Activated CD4-positive, alpha-beta T cell treated with anti-CD3 and anti-CD28 coated beads for 48 hours (primary cell): ENCODE measurements around the gene PRELID3B.
A peak's percentile ranks its signal among the peaks of the same experiment; 100 is the strongest.

Experiments used
- DNase-seq: peaks from one replicate; pipeline ENCODE4 v3.0.0-alpha.2; 2020

Gene PRELID3B

DNA sequence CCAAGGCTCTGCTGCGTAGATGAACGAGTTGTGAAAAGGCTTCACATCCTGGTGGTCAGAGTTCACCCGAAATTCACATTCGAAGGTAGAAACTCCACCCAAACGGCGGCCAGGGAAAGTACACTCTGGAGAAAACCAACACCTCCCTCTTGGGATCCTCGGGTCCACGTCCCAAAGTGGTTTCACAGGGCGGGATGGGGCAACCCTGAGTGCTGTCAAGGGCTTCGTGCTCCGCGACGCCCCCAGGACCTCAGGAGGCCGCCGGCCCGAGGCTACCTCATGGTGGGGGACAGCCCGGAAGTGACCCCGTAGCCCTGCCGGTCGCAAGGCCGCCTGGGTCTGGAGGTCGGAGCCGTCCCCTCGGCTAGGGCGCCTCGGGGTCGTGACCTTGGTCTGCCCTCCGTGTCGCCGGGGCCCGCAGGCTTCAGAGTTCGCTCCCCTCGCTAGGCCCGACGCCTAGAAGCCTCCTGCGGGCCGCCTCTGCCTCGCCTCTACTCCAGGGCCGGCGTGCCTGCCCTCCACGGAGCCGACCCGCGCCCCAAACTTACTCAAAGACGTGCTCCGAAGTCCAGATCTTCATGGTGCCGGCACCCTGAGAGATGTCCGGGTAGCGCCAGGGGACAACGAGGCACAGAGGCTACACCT is at the start of gene PRELID3B:
TSS of gene PRELID3B (minus strand) at position 636 of the 645 bp plus-strand sequence. CDS start at position 580, 56 bp downstream.
- no peak for DNase-seq

DNA sequence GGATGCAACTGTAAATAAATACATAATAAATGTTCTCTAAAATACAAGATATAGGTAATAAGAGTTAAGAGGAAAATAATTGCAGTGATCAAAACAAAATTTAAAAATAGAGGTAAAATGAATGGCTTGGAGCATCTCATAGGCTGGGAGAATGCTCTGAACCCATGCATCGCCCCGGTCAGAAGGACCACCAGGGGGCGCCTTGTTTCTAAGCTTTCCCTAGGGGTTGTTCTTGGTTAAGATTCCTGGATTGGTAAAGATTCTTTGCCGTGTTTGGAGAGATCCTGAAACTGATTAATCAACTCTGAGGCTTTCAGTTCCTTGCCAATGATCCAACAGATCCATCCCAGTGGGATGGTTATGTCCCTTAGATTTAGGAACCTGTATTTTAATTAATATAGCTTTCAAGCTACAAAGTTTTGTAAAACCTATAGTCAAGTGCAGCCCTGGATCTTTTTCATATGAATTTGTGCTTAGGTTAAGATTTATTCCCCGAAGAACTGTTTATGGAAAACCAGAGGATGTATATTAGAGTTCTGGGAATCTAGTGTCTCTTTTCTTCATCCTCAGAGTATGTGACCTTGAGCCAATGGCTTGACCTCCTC is 45.3 kb upstream of the PRELID3B start:
- peak; percentile 89 for DNase-seq

- no peak for DNase-seq
Observed at GRCh38 chr20:59086923-59087322, 44.3 kb upstream of the PRELID3B start.

DNA sequence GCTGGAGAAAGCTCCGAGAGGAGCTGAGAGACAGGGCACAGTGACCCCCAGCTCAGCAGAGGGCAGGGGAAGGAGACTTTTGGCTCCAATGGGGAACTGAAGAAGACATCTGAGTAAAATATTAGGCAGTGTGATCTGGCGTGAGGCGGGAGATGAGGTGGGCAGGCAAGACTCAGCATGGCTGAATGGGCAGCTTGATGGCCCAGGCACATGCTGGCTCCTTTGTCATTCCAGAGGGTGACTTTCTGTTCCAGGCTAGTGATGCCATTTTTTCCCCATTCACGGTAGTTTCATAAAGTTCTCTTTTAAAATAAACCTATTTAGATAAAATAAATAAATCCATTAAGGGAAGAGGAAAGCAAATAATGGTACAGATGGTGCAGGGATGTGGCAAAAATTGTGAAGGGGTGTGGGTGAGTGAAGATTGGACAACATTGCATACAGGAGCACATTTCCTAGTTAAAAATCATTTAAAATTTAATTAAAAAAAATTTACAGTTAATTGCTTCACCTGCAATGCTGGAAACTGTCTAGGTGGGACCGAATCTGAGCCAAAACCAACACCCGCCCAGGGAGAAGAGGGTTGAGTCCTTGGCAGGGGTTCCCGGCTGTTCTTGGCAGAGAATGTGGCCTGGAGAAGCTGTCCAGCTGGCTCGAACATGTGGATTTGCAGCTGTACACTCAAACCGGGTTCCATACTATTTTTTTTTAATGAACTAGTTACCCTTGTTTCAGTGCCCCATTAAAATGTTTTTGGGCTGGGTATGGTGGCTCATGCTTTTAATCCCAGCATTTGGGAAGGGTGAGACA is 41.7 kb upstream of the PRELID3B start:
- DNase-seq = no peak

- DNase-seq = no peak
Observed at GRCh38 chr20:59082981-59083380, 40.4 kb upstream of the PRELID3B start.

DNA sequence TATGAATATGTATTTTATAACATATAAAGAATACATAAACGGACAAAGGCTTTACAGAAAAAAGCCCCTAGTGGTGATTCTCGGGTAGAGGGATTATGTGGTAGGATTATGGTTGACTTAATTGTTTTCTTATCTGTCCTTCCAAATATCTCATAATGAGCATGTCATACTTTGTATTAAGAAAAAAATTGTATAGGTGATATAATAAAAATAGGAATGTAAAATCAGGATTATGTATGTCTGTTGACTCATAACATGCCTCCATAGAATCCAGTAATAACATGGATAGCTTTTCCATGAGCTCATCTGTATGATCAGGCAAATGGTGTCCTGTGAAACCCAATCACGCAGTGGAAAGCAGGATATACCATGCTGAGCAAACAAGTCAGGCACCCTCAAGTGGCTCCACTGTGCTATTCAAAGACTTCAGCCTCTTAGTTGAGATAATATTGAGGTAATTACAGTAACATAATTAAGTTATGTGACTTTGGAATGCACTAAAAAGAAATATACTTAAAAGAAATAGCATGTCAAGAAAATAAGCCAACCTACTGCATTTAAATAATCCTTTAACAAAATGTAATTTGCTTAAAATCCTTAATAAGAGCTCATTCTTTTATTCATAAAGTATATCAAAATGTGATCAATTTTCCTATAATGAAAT is 39.6 kb upstream of the PRELID3B start:
- no peak for DNase-seq

GRCh38 chr20:59081036-59081435 is 38.5 kb upstream of the PRELID3B start:
- no peak for DNase-seq

DNA sequence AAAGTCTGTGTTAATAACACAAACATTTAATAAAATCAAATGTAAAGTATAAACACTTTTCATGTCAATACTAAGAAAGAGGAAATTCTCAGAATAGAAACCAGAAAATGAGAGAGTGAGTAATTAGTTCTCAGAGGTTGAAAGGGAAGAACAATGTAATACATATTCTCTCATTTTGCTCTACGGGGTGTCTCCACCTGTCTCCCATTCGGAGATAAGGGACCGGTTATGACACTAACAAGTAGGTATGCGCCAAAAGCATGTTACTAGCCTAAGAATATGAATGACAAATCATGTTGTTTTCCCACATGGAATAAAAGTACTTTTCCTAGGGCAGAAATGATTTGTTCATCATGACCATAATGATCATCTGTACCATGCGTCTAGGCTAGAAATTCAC is 35.6 kb upstream of the PRELID3B start:
- no peak for DNase-seq

- no peak for DNase-seq
Observed at GRCh38 chr20:59077705-59078104, 35.1 kb upstream of the PRELID3B start.

- DNase-seq = peak; percentile 31
Observed at GRCh38 chr20:59075934-59076508, 33.4 kb upstream of the PRELID3B start.

GRCh38 chr20:59074456-59074855 is 31.9 kb upstream of the PRELID3B start:
- no peak for DNase-seq

DNA sequence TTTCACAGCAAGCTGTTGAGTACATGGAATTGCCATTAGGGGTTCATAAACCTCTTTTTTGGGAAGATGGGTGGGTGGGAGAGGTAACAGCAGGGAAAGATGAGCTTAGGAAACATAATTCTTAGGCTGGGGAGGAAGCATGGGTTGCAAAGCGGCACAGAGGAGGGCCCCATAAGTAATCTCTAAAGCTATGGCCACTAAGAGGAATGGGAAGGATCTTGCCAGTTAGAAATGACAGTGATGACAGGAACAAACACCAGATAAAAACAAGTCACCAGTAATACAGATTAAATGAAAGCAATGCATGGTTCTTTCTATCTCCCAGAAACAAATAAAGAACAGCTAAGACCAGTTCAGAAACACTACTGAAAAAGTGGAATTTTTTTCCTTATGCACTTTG is 31.0 kb upstream of the PRELID3B start:
- no peak for DNase-seq

DNA sequence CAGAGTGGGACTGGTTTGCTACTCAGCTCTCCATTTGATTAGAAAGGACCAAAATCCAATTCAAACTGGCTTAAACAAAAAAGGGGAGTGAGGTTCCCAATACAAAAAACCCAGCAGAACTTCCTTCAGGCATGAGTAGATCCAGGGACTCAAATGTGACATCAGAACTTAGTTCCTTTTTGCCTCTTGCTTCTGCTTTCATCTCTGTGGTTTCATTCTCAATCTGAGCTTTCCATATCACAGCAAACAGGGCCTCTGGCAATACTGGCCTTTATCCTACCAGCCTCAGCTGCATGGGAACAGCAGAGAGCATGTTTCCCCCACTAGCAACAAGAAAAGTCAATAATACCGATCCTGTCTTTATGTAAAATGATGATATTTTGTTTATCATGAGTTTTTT is 28.6 kb upstream of the PRELID3B start:
- no peak for DNase-seq

- DNase-seq = no peak
Observed at GRCh38 chr20:59069026-59069425, 26.4 kb upstream of the PRELID3B start.

GRCh38 chr20:59068534-59068933 is 25.9 kb upstream of the PRELID3B start:
- DNase-seq = no peak

DNA sequence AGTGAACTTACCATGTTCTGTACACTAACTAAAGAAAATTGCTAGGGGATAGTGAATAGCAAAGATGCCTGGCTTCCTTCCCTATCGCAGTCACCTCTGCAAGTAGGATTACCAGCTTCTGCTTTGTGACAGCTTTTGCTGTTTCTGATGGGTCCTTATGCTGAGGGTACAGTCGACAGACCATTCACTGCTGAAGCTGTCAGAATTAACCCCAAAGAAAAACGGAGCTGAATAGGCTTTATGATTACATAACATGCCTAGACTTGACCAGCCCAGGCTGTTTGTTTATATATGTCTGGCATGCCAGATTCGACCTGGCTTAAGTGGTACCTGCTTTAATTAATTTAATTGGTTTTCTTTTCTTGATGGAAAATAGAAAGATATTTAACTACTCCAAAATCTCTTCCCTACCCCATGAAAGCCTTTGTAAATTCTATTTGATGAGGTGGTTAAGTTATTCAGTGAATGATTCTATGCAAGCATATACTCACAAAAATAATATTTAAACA is 21.7 kb upstream of the PRELID3B start:
- DNase-seq = no peak

- DNase-seq = no peak
Observed at GRCh38 chr20:59063358-59064213, 21.0 kb upstream of the PRELID3B start.

GRCh38 chr20:59062081-59062480 is 19.5 kb upstream of the PRELID3B start:
- no peak for DNase-seq

DNA sequence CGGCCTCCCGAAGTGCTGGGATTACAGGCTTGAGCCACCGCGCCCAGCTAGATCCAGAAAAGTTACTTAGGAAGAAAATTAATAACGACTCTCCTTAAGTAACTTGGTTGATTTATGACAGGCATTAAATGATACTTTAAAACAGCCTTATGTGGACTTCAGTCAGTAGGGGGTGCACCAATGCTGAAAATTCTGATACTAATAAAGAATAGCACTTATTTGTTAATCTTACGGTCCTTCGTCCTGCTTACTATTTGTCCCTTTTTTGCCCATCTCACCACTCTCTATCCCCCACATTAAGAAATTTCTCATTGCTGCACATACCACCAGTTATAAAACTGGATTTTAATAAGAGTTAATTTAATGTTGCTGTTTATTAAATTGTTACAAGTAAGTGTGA is 12.7 kb upstream of the PRELID3B start:
- no peak for DNase-seq

GRCh38 chr20:59051666-59052185 is 9.1 kb upstream of the PRELID3B start:
- DNase-seq = no peak

GRCh38 chr20:59050437-59050836 is 7.9 kb upstream of the PRELID3B start:
- DNase-seq = no peak

GRCh38 chr20:59048681-59049030 is 6.1 kb upstream of the PRELID3B start:
- no peak for DNase-seq
